K562 (cell line): ENCODE data around the gene DYNC2I2. TPM values are rescaled to one million over a fixed set of nuclear protein-coding genes. Genes with fewer than 3 reads are reported as not detected.

ENCODE experiments used
- ATAC-seq: fragments of 200-7000 bp; cut with Tn5 transposase; 3 replicates; pipeline ENCODE4 v1.9.1; 2020; ENCODE audit warnings: moderate library complexity
- BruUV-seq: library from RNA; stranded (reverse); fragments of 400-500 nt; replicated peaks from 2 replicates; lab custom pipeline; 2021; lab: Mats Ljungman, UMichigan
- CTCF ChIA-PET: fragments of 300-600 bp; formaldehyde crosslinking; extraction: SDS; loops from one replicate; lab custom pipeline; 2021; ENCODE audit warnings: low intra/inter-chr PET ratio; lab: Yijun Ruan, JAX
- POLR2A ChIA-PET: fragments of 300-600, 350-650 bp; sonication (Branson Sonifier 250); formaldehyde crosslinking; extraction: SDS; loops from one replicate; lab custom pipeline; 2021; ENCODE audit warnings: antibody characterized with exemption, inconsistent platforms; lab: Yijun Ruan, JAX
- DNase-seq, 4 experiments: peaks; one replicate each; pipeline versions ENCODE4 v3.0.0 to v3.0.0-alpha.2; 2011 to 2018; ENCODE audit warnings: low spot score in 3 of 4, mixed read lengths in 3 of 4; ENCODE audit errors: extremely low read depth in 1 of 4
- FAIRE-seq: peaks from 2 replicates; lab custom pipeline; 2011; peaks lifted over from hg19 to GRCh38; lab: Jason Lieb, UNC
- H2AFZ ChIP-seq: 2 replicates; pipeline ENCODE4 v1.6.0; 2011; ENCODE audit warnings: low read depth, low read length, control low read depth, inconsistent platforms
- H3K27ac ChIP-seq: fragments of 200-600 bp; 3 replicates; pipeline ENCODE4 v1.8.0; 2011; ENCODE audit warnings: low read depth, mild to moderate bottlenecking, control low read depth, inconsistent platforms, low read length, moderate library complexity, mixed read lengths; ENCODE audit errors: extremely low read depth
- H3K27me3 ChIP-seq, 2 experiments: fragments of 300-600 bp in 1 of 2; 2 replicates in 1 of 2; 3 replicates in 1 of 2; pipeline versions ENCODE4 v1.6.0 to v1.8.0; 2011; ENCODE audit warnings: inconsistent platforms in 2 of 2, low read length in 2 of 2, mild to moderate bottlenecking in 1 of 2, mixed read lengths in 1 of 2, moderate library complexity in 1 of 2; ENCODE audit not compliant: control insufficient read depth in 2 of 2, insufficient read depth in 2 of 2
- H3K36me3 ChIP-seq: fragments of 300-600 bp; 3 replicates; pipeline ENCODE4 v1.8.0; 2011; ENCODE audit warnings: mild to moderate bottlenecking, low read length, inconsistent platforms; ENCODE audit not compliant: control insufficient read depth, insufficient read depth
- H3K4me1 ChIP-seq, 2 experiments: fragments of 200-600 bp in 1 of 2; replicated peaks in 1 of 2; 2 replicates in 1 of 2; 3 replicates in 1 of 2; pipeline versions ENCODE4 v1.5.1 to v1.8.0; 2011; ENCODE audit warnings: inconsistent platforms in 2 of 2, low read length in 2 of 2, mild to moderate bottlenecking in 1 of 2, mixed read lengths in 1 of 2, moderate library complexity in 1 of 2; ENCODE audit not compliant: control insufficient read depth in 2 of 2, insufficient read depth in 2 of 2
- H3K4me2 ChIP-seq: 2 replicates; pipeline ENCODE4 v1.6.1; 2011; ENCODE audit warnings: low read length, control low read depth, inconsistent platforms, mixed read lengths; ENCODE audit not compliant: insufficient read depth
- H3K4me3 ChIP-seq: fragments of 200-600 bp; sonication (generic), shearing (Covaris generic); 2 replicates; pipeline ENCODE4 v1.5.1; 2016; ENCODE audit warnings: control low read depth, inconsistent platforms
- H3K79me2 ChIP-seq: fragments of 200-600 bp; 3 replicates; pipeline ENCODE4 v1.8.0; 2011; ENCODE audit warnings: low read length, inconsistent platforms; ENCODE audit not compliant: control insufficient read depth, insufficient read depth
- H3K9ac ChIP-seq, 2 experiments: 2 replicates each; pipeline versions ENCODE4 v1.6.0 to v1.6.1; 2011; ENCODE audit warnings: low read depth in 2 of 2, low read length in 2 of 2, control low read depth in 1 of 2, inconsistent platforms in 1 of 2, mild to moderate bottlenecking in 1 of 2, mixed read lengths in 1 of 2; ENCODE audit not compliant: insufficient read depth in 1 of 2
- H3K9me1 ChIP-seq: one replicate; pipeline ENCODE4 v1.6.0; 2011; ENCODE audit warnings: inconsistent platforms, mild to moderate bottlenecking, low read length, moderate library complexity; ENCODE audit not compliant: control insufficient read depth, insufficient read depth
- H3K9me3 ChIP-seq: replicated peaks from 2 replicates; pipeline ENCODE4 v1.5.1; 2011; ENCODE audit warnings: low read depth, low read length, inconsistent platforms; ENCODE audit not compliant: control insufficient read depth, insufficient read depth
- H4K20me1 ChIP-seq: replicated peaks from 2 replicates; pipeline ENCODE4 v1.6.1; 2011; ENCODE audit warnings: low read length, inconsistent platforms, mixed read lengths; ENCODE audit not compliant: control insufficient read depth, insufficient read depth
- CHCHD3 ChIP-seq: fragments of 250-450 bp; sonication (Bioruptor Pico); IDR thresholded peaks from 2 replicates; pipeline ENCODE4 v2.1.2; 2022; ENCODE audit warnings: mild to moderate bottlenecking
- FOXA3 ChIP-seq, 2 experiments: fragments of 450-650 bp in 1 of 2; sonication (generic) in 1 of 2; formaldehyde crosslinking; IDR thresholded peaks in 1 of 2; conservative IDR thresholded peaks in 1 of 2; 2 replicates each; pipeline versions ENCODE4 v1.4.0 to v1.8.0; 2020 to 2022; ENCODE audit warnings: mild to moderate bottlenecking in 2 of 2, missing genetic modification reagents in 1 of 2
- IFI16 ChIP-seq: fragments of 250-450 bp; sonication (Bioruptor Pico); IDR thresholded peaks from 2 replicates; pipeline ENCODE4 v2.1.2; 2022; ENCODE audit warnings: mild to moderate bottlenecking, inconsistent platforms
- KAT2B ChIP-seq: IDR thresholded peaks from one replicate; pipeline ENCODE4 v1.6.1; 2012; ENCODE audit warnings: low read depth, mild to moderate bottlenecking, control low read depth, inconsistent platforms, low read length, moderate library complexity
- MXD1 ChIP-seq: fragments of 250-450 bp; sonication (Bioruptor Pico); IDR thresholded peaks from 2 replicates; pipeline ENCODE4 v1.8.0; 2021; ENCODE audit warnings: borderline replicate concordance, mild to moderate bottlenecking, moderate library complexity; ENCODE audit not compliant: poor library complexity, severe bottlenecking
- NEUROD1 ChIP-seq: fragments of 150-350 bp; IDR thresholded peaks from 2 replicates; pipeline ENCODE4 v1.6.1; 2014; ENCODE audit warnings: borderline replicate concordance, low read length, low read depth; ENCODE audit not compliant: partially characterized antibody
- NFATC3 ChIP-seq: fragments of 450-650 bp; IDR thresholded peaks from 2 replicates; pipeline ENCODE4 v1.6.1; 2017; ENCODE audit warnings: mild to moderate bottlenecking
- PPARD ChIP-seq: fragments of 250-450 bp; sonication (Bioruptor Pico); IDR thresholded peaks from 2 replicates; pipeline ENCODE4 v1.8.0; 2022; ENCODE audit warnings: inconsistent platforms, mild to moderate bottlenecking, moderate library complexity
- STAT6 ChIP-seq: sonication (generic); formaldehyde crosslinking; IDR thresholded peaks from 2 replicates; pipeline ENCODE4 v1.8.1; 2023; ENCODE audit warnings: mild to moderate bottlenecking, missing genetic modification reagents
- TAL1 ChIP-seq: fragments of 450-650 bp; IDR thresholded peaks from 2 replicates; pipeline ENCODE4 v1.6.1; 2016; ENCODE audit warnings: mild to moderate bottlenecking
- ZNF124 ChIP-seq: sonication (generic); formaldehyde crosslinking; IDR thresholded peaks from 2 replicates; pipeline ENCODE4 v1.8.1; 2022; ENCODE audit warnings: missing genetic modification reagents
- WGBS: fragments of 100-300 bp; shearing (Covaris generic); methylation state at CpG from one replicate; pipeline ENCODE4 v1.1.6; 2016; ENCODE audit warnings: low coverage, mixed read lengths; ENCODE audit not compliant: insufficient coverage; ENCODE audit errors: missing lambda C conversion rate; 5-methylcytosine and 5-hydroxymethylcytosine counted together
- in situ Hi-C: fragments of 300-500 bp; cut with MboI; formaldehyde crosslinking; loops from 4 replicates; pipeline ENCODE4 v1.15.0; 2018; ENCODE audit warnings: inconsistent platforms, mixed read lengths
- intact Hi-C: fragments of 100-400 bp; cut with micrococcal nuclease; formaldehyde crosslinking; loops from 2 replicates; pipeline ENCODE4 v1.14.2; 2022
- polyA plus RNA-seq, 8 experiments: library from polyadenylated mRNA; depleted of rRNA in 4 of 8; stranded (reverse) in 5 of 8; unstranded in 3 of 8; fragments of >200 nt; fragmentation: Nextera tagmentation in 2 of 8; fragmentation: Illumina TruSeq in 1 of 8; extraction: Ambion mirVana in 2 of 8; extraction: Trizol in 1 of 8; gene quantifications; 2 replicates each; pipeline versions ENCODE4 v1.2.1 to v1.2.3, GENCODE V29; 2011 to 2014; ENCODE audit warnings: inconsistent platforms in 1 of 8, missing spikeins in 1 of 8
- total RNA-seq, 7 experiments: library from RNA; depleted of rRNA in 6 of 7; stranded (reverse); fragments of >200 nt in 6 of 7; fragmentation: Illumina TruSeq in 2 of 7; extraction: Trizol in 2 of 7; gene quantifications; 2 replicates each; pipeline versions ENCODE4 v1.2.1 to v1.2.3, GENCODE V29; 2011 to 2021; ENCODE audit warnings: low replicate concordance in 1 of 7
- TF ChIP-seq, protein P1 (sequence below): fragments of 450-650 bp; IDR thresholded peaks from 2 replicates; pipeline ENCODE4 v1.6.1; 2014; ENCODE audit warnings: low read depth, mild to moderate bottlenecking, moderate library complexity, borderline replicate concordance
- TF ChIP-seq, protein P2 (sequence below): sonication (generic); formaldehyde crosslinking; IDR thresholded peaks from 2 replicates; pipeline ENCODE4 v1.8.1; 2023; ENCODE audit warnings: mild to moderate bottlenecking, missing genetic modification reagents
- TF ChIP-seq, protein P3 (sequence below): fragments of 250-450 bp; sonication (Bioruptor Pico); IDR thresholded peaks from 2 replicates; pipeline ENCODE4 v1.6.1; 2021; ENCODE audit warnings: mild to moderate bottlenecking

The DYNC2I2 gene
- total and polyA plus RNA-seq, 9 of the 15 experiments (the other 6 are each of a cell fraction or from before 2014, with no cell fraction given) = 1.5 to 249 (median 70.0) TPM

DNA sequence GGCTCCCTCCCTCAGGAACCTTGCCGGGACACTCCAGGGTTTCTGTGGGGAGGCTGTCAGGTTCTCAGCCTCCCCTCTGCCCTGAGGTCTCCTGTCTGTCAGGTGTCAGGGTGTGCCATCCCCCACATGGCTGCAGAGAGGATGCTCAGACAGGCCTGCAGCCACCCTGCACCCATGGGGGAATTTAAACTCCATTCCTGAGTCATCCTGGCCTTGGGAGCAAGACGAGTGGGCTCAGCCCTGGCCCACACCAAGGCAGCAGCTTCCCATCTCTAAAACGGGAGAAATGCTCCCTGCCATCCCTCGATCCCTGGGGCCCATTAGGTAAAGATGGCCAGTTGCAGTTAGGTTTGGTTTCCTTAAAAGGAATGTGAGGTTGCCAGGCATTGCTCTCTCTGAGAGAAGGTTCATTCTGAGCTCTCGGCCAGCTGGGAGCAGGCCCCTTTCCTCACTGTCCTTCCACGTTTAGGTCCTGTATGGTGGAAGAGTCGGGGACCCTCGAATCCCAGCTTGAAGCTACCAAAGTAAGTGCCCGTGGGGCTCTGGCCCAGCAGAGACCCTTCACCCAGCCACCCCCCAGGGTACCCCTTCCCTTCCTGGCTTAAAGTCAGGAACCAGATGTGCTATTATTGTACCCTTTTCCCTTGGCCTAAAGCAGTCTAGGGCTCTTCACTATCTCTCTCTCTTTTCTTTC is 26.6 kb downstream of the DYNC2I2 start:
- FAIRE-seq (no peak), DNase-seq (no peak), ATAC-seq (no peak)
- H4K20me1 ChIP-seq = no peaks in the 10 kb centered on the region; the same call in 1 of the 2 replicates
- CTCF ChIA-PET = no interaction called here
- H3K4me1 ChIP-seq = peaks cover 4 to 37% of the 10 kb centered on the region in 2 experiments; a peak in 4 of 5 replicates
- POLR2A ChIA-PET = no interaction called here
- intact Hi-C loops (no loop called here), in situ Hi-C loops (no loop called here)
- H2AFZ ChIP-seq = no peak overlapping the region
- BruUV-seq = no TSS peak
- H3K79me2 ChIP-seq = no peaks in the 10 kb centered on the region
- H3K4me3 ChIP-seq = no peak overlapping the region
- no peaks in the 10 kb centered on the region for H3K9me1 ChIP-seq
- no peaks in the 10 kb centered on the region for H3K9me3 ChIP-seq
- no peaks in the 10 kb centered on the region for H3K27me3 ChIP-seq
- H3K4me2 ChIP-seq = no peak overlapping the region
- WGBS = 47% methylated on average over 9 of the region's 9 CpGs
- no peak overlapping the region; a peak in 1 of 4 replicates for H3K9ac ChIP-seq
- no peak overlapping the region for H3K27ac ChIP-seq
- H3K36me3 ChIP-seq = peaks cover 34% of the 10 kb centered on the region
- TF ChIP-seq KAT2B (no peak), NFATC3 (no peak), MXD1 (CRISPR knock-in tag) (no peak), NEUROD1 (no peak), PPARD (no peak), IFI16 (no peak), STAT6 (CRISPR knock-in tag) (no peak), ZNF124 (CRISPR knock-in tag) (no peak), FOXA3 (CRISPR knock-in tag; conservative IDR thresholded peaks at IDR 0.05 in 1 of 2, IDR thresholded peaks at IDR 0.05 in 1 of 2) (no peak), CHCHD3 (CRISPR knock-in tag) (no peak), TAL1 (no peak)
- TF ChIP-seq, protein P1, sequence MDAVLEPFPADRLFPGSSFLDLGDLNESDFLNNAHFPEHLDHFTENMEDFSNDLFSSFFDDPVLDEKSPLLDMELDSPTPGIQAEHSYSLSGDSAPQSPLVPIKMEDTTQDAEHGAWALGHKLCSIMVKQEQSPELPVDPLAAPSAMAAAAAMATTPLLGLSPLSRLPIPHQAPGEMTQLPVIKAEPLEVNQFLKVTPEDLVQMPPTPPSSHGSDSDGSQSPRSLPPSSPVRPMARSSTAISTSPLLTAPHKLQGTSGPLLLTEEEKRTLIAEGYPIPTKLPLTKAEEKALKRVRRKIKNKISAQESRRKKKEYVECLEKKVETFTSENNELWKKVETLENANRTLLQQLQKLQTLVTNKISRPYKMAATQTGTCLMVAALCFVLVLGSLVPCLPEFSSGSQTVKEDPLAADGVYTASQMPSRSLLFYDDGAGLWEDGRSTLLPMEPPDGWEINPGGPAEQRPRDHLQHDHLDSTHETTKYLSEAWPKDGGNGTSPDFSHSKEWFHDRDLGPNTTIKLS = no peak
- TF ChIP-seq, protein P2, sequence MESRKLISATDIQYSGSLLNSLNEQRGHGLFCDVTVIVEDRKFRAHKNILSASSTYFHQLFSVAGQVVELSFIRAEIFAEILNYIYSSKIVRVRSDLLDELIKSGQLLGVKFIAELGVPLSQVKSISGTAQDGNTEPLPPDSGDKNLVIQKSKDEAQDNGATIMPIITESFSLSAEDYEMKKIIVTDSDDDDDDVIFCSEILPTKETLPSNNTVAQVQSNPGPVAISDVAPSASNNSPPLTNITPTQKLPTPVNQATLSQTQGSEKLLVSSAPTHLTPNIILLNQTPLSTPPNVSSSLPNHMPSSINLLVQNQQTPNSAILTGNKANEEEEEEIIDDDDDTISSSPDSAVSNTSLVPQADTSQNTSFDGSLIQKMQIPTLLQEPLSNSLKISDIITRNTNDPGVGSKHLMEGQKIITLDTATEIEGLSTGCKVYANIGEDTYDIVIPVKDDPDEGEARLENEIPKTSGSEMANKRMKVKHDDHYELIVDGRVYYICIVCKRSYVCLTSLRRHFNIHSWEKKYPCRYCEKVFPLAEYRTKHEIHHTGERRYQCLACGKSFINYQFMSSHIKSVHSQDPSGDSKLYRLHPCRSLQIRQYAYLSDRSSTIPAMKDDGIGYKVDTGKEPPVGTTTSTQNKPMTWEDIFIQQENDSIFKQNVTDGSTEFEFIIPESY (CRISPR knock-in tag) = no peak
- TF ChIP-seq, protein P3, sequence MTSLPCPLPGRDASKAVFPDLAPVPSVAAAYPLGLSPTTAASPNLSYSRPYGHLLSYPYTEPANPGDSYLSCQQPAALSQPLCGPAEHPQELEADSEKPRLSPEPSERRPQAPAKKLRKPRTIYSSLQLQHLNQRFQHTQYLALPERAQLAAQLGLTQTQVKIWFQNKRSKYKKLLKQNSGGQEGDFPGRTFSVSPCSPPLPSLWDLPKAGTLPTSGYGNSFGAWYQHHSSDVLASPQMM (CRISPR knock-in tag) = no peak
